Suprapubic skin (tissue), 4 donors: ENCODE measurements around the gene MBOAT2. TPM values are rescaled to one million over a fixed set of nuclear protein-coding genes. Genes with fewer than 3 reads are reported as not detected.
"Not testable (repeated sequence)": the region's sequence is repeated elsewhere in the genome, so short reads cannot be mapped to it uniquely, and the experiment has no call there.

Experiments used
- DNase-seq, 2 donors: peaks; one replicate each; pipeline ENCODE4 v3.0.0-alpha.2; 2019; ENCODE audit warnings: low spot score in 2 of 2
- H3K27ac ChIP-seq: fragments of 200-600 bp; sonication (generic); one replicate; pipeline ENCODE4 v1.5.1; 2019
- H3K27me3 ChIP-seq: fragments of 200-600 bp; sonication (generic); one replicate; pipeline ENCODE4 v1.5.1; 2019
- H3K36me3 ChIP-seq: fragments of 200-600 bp; sonication (generic); one replicate; pipeline ENCODE4 v1.5.1; 2019
- H3K4me1 ChIP-seq: fragments of 200-600 bp; sonication (generic); one replicate; pipeline ENCODE4 v1.5.1; 2019
- H3K4me3 ChIP-seq: fragments of 200-600 bp; sonication (generic); one replicate; pipeline ENCODE4 v1.5.1; 2019; ENCODE audit warnings: mild to moderate bottlenecking
- H3K9me3 ChIP-seq: fragments of 200-600 bp; sonication (generic); one replicate; pipeline ENCODE4 v1.5.1; 2019
- EP300 ChIP-seq: sonication (generic); formaldehyde crosslinking; IDR thresholded peaks from one replicate; pipeline ENCODE4 v1.6.1; 2017; ENCODE audit warnings: antibody characterized with exemption
- POLR2A ChIP-seq, 2 donors: fragments of 450-650 bp; IDR thresholded peaks; one replicate each; pipeline ENCODE4 v1.6.1; 2017; ENCODE audit warnings: antibody characterized with exemption in 2 of 2, mild to moderate bottlenecking in 2 of 2, moderate library complexity in 2 of 2
- POLR2AphosphoS5 ChIP-seq, 3 donors: sonication (generic); formaldehyde crosslinking; IDR thresholded peaks; one replicate each; pipeline ENCODE4 v1.6.1; 2017; ENCODE audit warnings: antibody characterized with exemption in 3 of 3
- WGBS: methylation state at CpG from one replicate; pipeline ENCODE4 v1.1.5; 2018; 5-methylcytosine and 5-hydroxymethylcytosine counted together
- total RNA-seq, 4 donors: library from RNA; depleted of rRNA; stranded (reverse); fragments of >200 nt; gene quantifications; one replicate each; pipeline ENCODE4 v1.1.0, GENCODE V29; 2016
- TF ChIP-seq, protein P1 (sequence below), 2 donors: fragments of 200-600 bp in 1 of 2; fragments of 450-650 bp in 1 of 2; sonication (generic) in 1 of 2; IDR thresholded peaks; one replicate each; pipeline ENCODE4 v1.5.1; 2016 to 2019; ENCODE audit warnings: antibody characterized with exemption in 2 of 2, mild to moderate bottlenecking in 1 of 2, moderate library complexity in 1 of 2

Gene MBOAT2
- total RNA-seq, 4 donors from 2014 or later = 44.4 to 55.8 (median 51.1) TPM

DNA sequence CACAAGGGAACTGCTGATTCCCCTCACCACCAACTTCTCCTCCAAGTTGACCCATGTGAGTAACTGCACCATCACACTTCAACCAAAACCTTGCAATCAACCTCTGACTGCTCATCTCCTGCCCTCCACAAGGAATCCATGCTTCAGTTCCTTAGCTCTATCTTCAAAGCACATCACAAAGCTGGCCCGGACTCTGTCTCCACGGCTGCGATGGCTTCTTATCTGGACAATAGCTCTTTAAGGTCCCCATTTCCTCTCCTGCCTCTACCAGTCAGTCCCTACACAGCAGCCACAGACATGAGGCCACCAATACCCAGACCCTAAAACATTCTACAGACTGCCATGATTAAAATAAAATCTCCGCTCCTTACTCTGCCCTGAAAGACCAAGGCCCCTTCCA, 25.7 kb downstream of the MBOAT2 start:
- H3K4me3 ChIP-seq = no peak overlapping the region
- TF ChIP-seq POLR2AphosphoS5 (IDR thresholded peaks at IDR 0.05) (no peak), EP300 (no peak), POLR2A (IDR thresholded peaks at IDR 0.05) (no peak)
- TF ChIP-seq, protein P1, sequence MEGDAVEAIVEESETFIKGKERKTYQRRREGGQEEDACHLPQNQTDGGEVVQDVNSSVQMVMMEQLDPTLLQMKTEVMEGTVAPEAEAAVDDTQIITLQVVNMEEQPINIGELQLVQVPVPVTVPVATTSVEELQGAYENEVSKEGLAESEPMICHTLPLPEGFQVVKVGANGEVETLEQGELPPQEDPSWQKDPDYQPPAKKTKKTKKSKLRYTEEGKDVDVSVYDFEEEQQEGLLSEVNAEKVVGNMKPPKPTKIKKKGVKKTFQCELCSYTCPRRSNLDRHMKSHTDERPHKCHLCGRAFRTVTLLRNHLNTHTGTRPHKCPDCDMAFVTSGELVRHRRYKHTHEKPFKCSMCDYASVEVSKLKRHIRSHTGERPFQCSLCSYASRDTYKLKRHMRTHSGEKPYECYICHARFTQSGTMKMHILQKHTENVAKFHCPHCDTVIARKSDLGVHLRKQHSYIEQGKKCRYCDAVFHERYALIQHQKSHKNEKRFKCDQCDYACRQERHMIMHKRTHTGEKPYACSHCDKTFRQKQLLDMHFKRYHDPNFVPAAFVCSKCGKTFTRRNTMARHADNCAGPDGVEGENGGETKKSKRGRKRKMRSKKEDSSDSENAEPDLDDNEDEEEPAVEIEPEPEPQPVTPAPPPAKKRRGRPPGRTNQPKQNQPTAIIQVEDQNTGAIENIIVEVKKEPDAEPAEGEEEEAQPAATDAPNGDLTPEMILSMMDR (IDR thresholded peaks at IDR 0.05) = no peak
- H3K36me3 ChIP-seq = no peaks in the 10 kb centered on the region
- no peak overlapping the region for H3K27ac ChIP-seq
- no peaks in the 10 kb centered on the region for H3K4me1 ChIP-seq
- no peaks in the 10 kb centered on the region for H3K9me3 ChIP-seq
- no peak for DNase-seq
- no peaks in the 10 kb centered on the region for H3K27me3 ChIP-seq
- 89% methylated on average over 4 of the region's 4 CpGs for WGBS

DNA sequence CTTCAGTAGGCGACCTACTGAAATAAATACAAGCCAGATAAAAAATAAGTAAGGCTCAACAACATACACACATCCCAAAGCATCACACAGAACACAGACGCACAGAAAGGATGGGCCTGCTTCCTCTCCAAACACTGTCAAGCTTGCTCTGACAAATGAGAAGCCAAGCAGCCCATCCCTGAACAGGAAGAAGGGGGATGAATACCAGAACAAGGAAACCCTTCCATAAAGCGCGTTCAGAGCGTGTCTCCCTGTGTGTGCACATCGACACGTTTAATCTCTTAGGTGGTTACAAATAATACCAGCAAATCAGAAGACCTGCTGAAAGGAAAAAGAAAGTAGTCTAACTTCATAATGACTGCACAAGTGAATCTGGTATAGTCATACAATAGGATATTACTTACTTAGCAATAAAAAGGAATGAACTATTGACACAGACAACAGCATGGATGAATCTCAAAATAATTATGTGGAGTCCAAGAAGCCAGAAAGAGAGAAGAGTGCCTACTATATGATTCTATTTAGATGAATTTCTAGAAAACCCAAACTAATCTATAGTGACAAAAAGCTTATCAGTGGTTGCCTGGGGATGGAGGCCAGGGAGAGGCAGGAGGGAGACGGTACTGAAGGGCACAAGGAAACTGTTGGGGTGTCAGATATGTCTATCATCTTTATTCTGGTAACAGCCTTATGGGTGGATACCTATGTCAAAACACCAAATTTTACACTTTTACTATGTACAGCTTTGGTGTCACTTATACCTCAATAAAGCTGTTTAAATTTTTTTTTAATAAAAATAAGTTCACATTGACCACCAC, 26.8 kb downstream of the MBOAT2 start:
- WGBS = 43% methylated on average over 8 of the region's 8 CpGs
- TF ChIP-seq POLR2AphosphoS5 (IDR thresholded peaks at IDR 0.05) (no peak), EP300 (no peak), POLR2A (IDR thresholded peaks at IDR 0.05) (no peak)
- TF ChIP-seq, protein P1 (IDR thresholded peaks at IDR 0.05) = no peak
- no peaks in the 10 kb centered on the region for H3K9me3 ChIP-seq
- H3K4me3 ChIP-seq = no peak overlapping the region
- H3K36me3 ChIP-seq = no peaks in the 10 kb centered on the region
- no peaks in the 10 kb centered on the region for H3K27me3 ChIP-seq
- no peak for DNase-seq
- no peaks in the 10 kb centered on the region for H3K4me1 ChIP-seq
- H3K27ac ChIP-seq = no peak overlapping the region

DNA sequence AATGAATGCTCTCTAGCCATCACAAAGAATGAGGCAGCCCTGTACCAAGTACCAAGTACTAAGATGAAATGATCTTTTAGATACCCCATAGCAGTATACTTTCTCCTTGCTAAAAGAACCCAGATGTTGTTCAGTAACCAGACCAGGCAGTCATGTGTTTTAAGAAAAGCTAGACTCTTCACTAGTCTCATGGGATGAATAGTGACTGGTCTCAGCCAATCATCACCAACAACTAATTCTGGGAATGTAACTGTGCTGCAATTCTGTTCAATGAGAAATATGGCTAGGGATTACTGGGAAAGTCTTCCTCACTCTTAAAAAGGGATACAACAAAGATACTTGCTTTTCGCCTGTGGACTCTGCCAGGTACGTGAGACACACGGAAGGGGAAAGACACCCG, 29.5 kb downstream of the MBOAT2 start:
- H3K36me3 ChIP-seq = no peaks in the 10 kb centered on the region
- no peak for TF ChIP-seq POLR2A (IDR thresholded peaks at IDR 0.05)
- TF ChIP-seq POLR2AphosphoS5 (IDR thresholded peaks at IDR 0.05) = no peak
- TF ChIP-seq, protein P1 (IDR thresholded peaks at IDR 0.05) = no peak
- no peak for TF ChIP-seq EP300
- no peak overlapping the region for H3K27ac ChIP-seq
- DNase-seq = no peak
- 80% methylated on average over 4 of the region's 4 CpGs for WGBS
- H3K9me3 ChIP-seq = no peaks in the 10 kb centered on the region
- no peaks in the 10 kb centered on the region for H3K4me1 ChIP-seq
- H3K4me3 ChIP-seq = no peak overlapping the region
- H3K27me3 ChIP-seq = no peaks in the 10 kb centered on the region

- WGBS = 98% methylated on average over 3 of the region's 3 CpGs
- H3K9me3 ChIP-seq, H3K4me1 ChIP-seq, H3K36me3 ChIP-seq, H3K4me3 ChIP-seq, DNase-seq, H3K27ac ChIP-seq, H3K27me3 ChIP-seq: not testable (repeated sequence)
Measured at GRCh38 chr2:8973017-8973416, 30.5 kb downstream of the MBOAT2 start.

- not testable (repeated sequence) for H3K27me3 ChIP-seq, H3K27ac ChIP-seq, H3K4me3 ChIP-seq, H3K4me1 ChIP-seq, DNase-seq, H3K36me3 ChIP-seq, H3K9me3 ChIP-seq
- WGBS = 100% methylated on average over 1 of the region's 1 CpG
Measured at GRCh38 chr2:8972535-8972934, 30.9 kb downstream of the MBOAT2 start.

GRCh38 chr2:8969348-8969747, 34.1 kb downstream of the MBOAT2 start:
- H3K36me3 ChIP-seq, H3K4me3 ChIP-seq, H3K4me1 ChIP-seq, DNase-seq, H3K27ac ChIP-seq, H3K9me3 ChIP-seq, H3K27me3 ChIP-seq: not testable (repeated sequence)
- WGBS = 96% methylated on average over 2 of the region's 2 CpGs
